Hepatocyte (in vitro differentiated cells): ENCODE measurements around the gene RPS6KA2. TPM values are rescaled to one million over a fixed set of nuclear protein-coding genes. Genes with fewer than 3 reads are reported as not detected.

ENCODE experiments used
- DNase-seq: peaks from one replicate; pipeline ENCODE4 v3.0.0-alpha.2; 2016; ENCODE audit warnings: low spot score
- H2AFZ ChIP-seq: fragments of 200-600 bp; sonication (generic); 2 replicates; pipeline ENCODE4 v1.6.0; 2016; ENCODE audit warnings: antibody characterized with exemption, mild to moderate bottlenecking
- H3K27ac ChIP-seq: fragments of 200-600 bp; sonication (generic); 2 replicates; pipeline ENCODE4 v1.5.1; 2016; ENCODE audit warnings: mild to moderate bottlenecking
- H3K27me3 ChIP-seq: fragments of 200-600 bp; sonication (generic); 2 replicates; pipeline ENCODE4 v1.6.1; 2016
- H3K36me3 ChIP-seq: fragments of 200-600 bp; sonication (generic); replicated peaks from 2 replicates; pipeline ENCODE4 v1.5.1; 2016; ENCODE audit warnings: low read depth; ENCODE audit not compliant: insufficient read depth
- H3K4me1 ChIP-seq: fragments of 200-600 bp; sonication (generic); 2 replicates; pipeline ENCODE4 v1.5.1; 2016; ENCODE audit warnings: mild to moderate bottlenecking, moderate library complexity; ENCODE audit not compliant: insufficient read depth
- H3K4me2 ChIP-seq: fragments of 200-600 bp; sonication (generic); 2 replicates; pipeline ENCODE4 v1.6.0; 2016
- H3K4me3 ChIP-seq: fragments of 200-600 bp; sonication (generic); 2 replicates; pipeline ENCODE4 v1.5.1; 2016; ENCODE audit warnings: mild to moderate bottlenecking
- H3K79me2 ChIP-seq: fragments of 200-600 bp; sonication (generic); 2 replicates; pipeline ENCODE4 v1.6.0; 2017; ENCODE audit warnings: mild to moderate bottlenecking
- H3K9me2 ChIP-seq: fragments of 200-600 bp; sonication (generic); replicated peaks from 2 replicates; pipeline ENCODE4 v1.6.0; 2017; ENCODE audit warnings: mild to moderate bottlenecking; ENCODE audit not compliant: insufficient read depth
- H3K9me3 ChIP-seq: fragments of 200-600 bp; sonication (generic); 2 replicates; pipeline ENCODE4 v1.5.1; 2016; ENCODE audit warnings: low read depth, mild to moderate bottlenecking
- H4K20me1 ChIP-seq: fragments of 200-600 bp; sonication (generic); 2 replicates; pipeline ENCODE4 v1.6.0; 2016; ENCODE audit warnings: mild to moderate bottlenecking; ENCODE audit not compliant: insufficient read depth, poor library complexity, severe bottlenecking
- CTCF ChIP-seq: fragments of 200-600 bp; sonication (generic); IDR thresholded peaks from 2 replicates; pipeline ENCODE4 v1.5.1; 2016; ENCODE audit warnings: antibody characterized with exemption, mild to moderate bottlenecking; ENCODE audit not compliant: poor library complexity
- EZH2 ChIP-seq: fragments of 200-600 bp; sonication (generic); IDR thresholded peaks from 2 replicates; pipeline ENCODE4 v1.6.1; 2016; ENCODE audit warnings: antibody characterized with exemption, mild to moderate bottlenecking, borderline replicate concordance
- EZH2phosphoT487 ChIP-seq: fragments of 200-600 bp; sonication (generic); IDR thresholded peaks from one replicate; pipeline ENCODE4 v1.6.1; 2018; ENCODE audit warnings: antibody characterized with exemption, mild to moderate bottlenecking, low read depth, moderate library complexity; ENCODE audit not compliant: unreplicated experiment, severe bottlenecking
- WGBS: methylation state at CpG from one replicate; pipeline ENCODE4 v1.1.6; 2016; ENCODE audit warnings: low lambda C conversion rate; ENCODE audit errors: missing lambda C conversion rate; 5-methylcytosine and 5-hydroxymethylcytosine counted together
- polyA plus RNA-seq: library from polyadenylated mRNA; unstranded; fragments of >200 nt; fragmentation: Nextera tagmentation; extraction: Ambion mirVana; gene quantifications from 2 replicates; pipeline ENCODE4 v1.2.1, GENCODE V29; 2016
- total RNA-seq: library from RNA; depleted of rRNA; stranded (reverse); fragments of >200 nt; gene quantifications from 2 replicates; pipeline ENCODE4 v1.2.3, GENCODE V29; 2014

RPS6KA2 gene
- total and polyA plus RNA-seq, 2 experiments from 2014 or later, result 27.7 to 29.2 TPM

- Histone ChIP-seq H2AFZ (no peak overlapping the region), H3K9me2 (no peaks in the 10 kb centered on the region), H3K4me3 (no peak overlapping the region), H3K79me2 (peaks cover 50% of the 10 kb centered on the region), H3K27me3 (peaks cover 8% of the 10 kb centered on the region), H3K36me3 (no peaks in the 10 kb centered on the region), H3K4me1 (peaks cover 25% of the 10 kb centered on the region), H4K20me1 (no peaks in the 10 kb centered on the region), H3K27ac (peak overlapping the region; percentile 90), H3K4me2 (peak overlapping the region; percentile 94), H3K9me3 (no peaks in the 10 kb centered on the region)
- TF ChIP-seq EZH2, result no peak
- no peak for TF ChIP-seq EZH2phosphoT487
- TF ChIP-seq CTCF, result no peak
- 46% methylated on average over 5 of the region's 5 CpGs for WGBS
- DNase-seq, result peak; percentile 38
These were observed 1.7 kb downstream of the RPS6KA2 start for GRCh38 chr6:166625356-166625755.

- Histone ChIP-seq H3K27ac (peak overlapping the region; percentile 59), H2AFZ (no peak overlapping the region), H3K9me3 (no peaks in the 10 kb centered on the region), H3K4me2 (peak overlapping the region; percentile 94), H3K79me2 (peaks cover 51% of the 10 kb centered on the region), H4K20me1 (no peaks in the 10 kb centered on the region), H3K27me3 (no peaks in the 10 kb centered on the region), H3K9me2 (no peaks in the 10 kb centered on the region), H3K4me1 (peaks cover 33% of the 10 kb centered on the region), H3K36me3 (no peaks in the 10 kb centered on the region), H3K4me3 (no peak overlapping the region)
- 75% methylated on average over 4 of the region's 4 CpGs for WGBS
- no peak for TF ChIP-seq EZH2phosphoT487
- TF ChIP-seq EZH2, result no peak
- no peak for TF ChIP-seq CTCF
- peak; percentile 42 for DNase-seq
These were observed 2.8 kb downstream of the RPS6KA2 start for GRCh38 chr6:166624275-166624674.

GRCh38 chr6:166623318-166623717, 3.7 kb downstream of the RPS6KA2 start:
- no peak for DNase-seq
- Histone ChIP-seq H3K4me3 (no peak overlapping the region), H2AFZ (no peak overlapping the region), H3K79me2 (peaks cover 60% of the 10 kb centered on the region), H3K9me3 (no peaks in the 10 kb centered on the region), H3K36me3 (no peaks in the 10 kb centered on the region), H4K20me1 (no peaks in the 10 kb centered on the region), H3K27ac (peak overlapping the region; percentile 59), H3K4me1 (peaks cover 36% of the 10 kb centered on the region), H3K27me3 (no peaks in the 10 kb centered on the region), H3K9me2 (no peaks in the 10 kb centered on the region), H3K4me2 (no peak overlapping the region)
- WGBS, result 83% methylated on average over 5 of the region's 5 CpGs
- TF ChIP-seq EZH2, result no peak
- TF ChIP-seq CTCF, result no peak
- TF ChIP-seq EZH2phosphoT487, result no peak

- Histone ChIP-seq H3K4me3 (no peak overlapping the region), H4K20me1 (no peaks in the 10 kb centered on the region), H3K27ac (no peak overlapping the region), H3K9me3 (no peaks in the 10 kb centered on the region), H2AFZ (no peak overlapping the region), H3K79me2 (peaks cover 82% of the 10 kb centered on the region), H3K4me1 (peaks cover 36% of the 10 kb centered on the region), H3K36me3 (no peaks in the 10 kb centered on the region), H3K4me2 (no peak overlapping the region), H3K27me3 (no peaks in the 10 kb centered on the region), H3K9me2 (no peaks in the 10 kb centered on the region)
- 84% methylated on average over 6 of the region's 6 CpGs for WGBS
- no peak for DNase-seq
- TF ChIP-seq EZH2phosphoT487, result no peak
- TF ChIP-seq EZH2, result no peak
- TF ChIP-seq CTCF, result no peak
These were observed 5.9 kb downstream of the RPS6KA2 start for GRCh38 chr6:166621114-166621540.
